Measurements from ENCODE around the gene VIT.
"Not testable (repeated sequence)": the region's sequence is repeated elsewhere in the genome, so short reads cannot be mapped to it uniquely, and the experiment has no call there.

The VIT gene

GRCh38 chr2:36808386-36809068, 112.0 kb downstream of the VIT start:
- no peak for DNase-seq

GRCh38 chr2:36809069-36809445, 112.5 kb downstream of the VIT start:
- DNase-seq = no peak

- no peak for DNase-seq
These were observed 114.6 kb downstream of the VIT start for GRCh38 chr2:36811071-36811470.

- no peak for DNase-seq
These were observed 115.7 kb downstream of the VIT start for GRCh38 chr2:36812196-36812595.

- no peak for DNase-seq
These were observed 122.0 kb downstream of the VIT start for GRCh38 chr2:36818542-36818941.

- no peak for DNase-seq
These were observed 122.7 kb downstream of the VIT start for GRCh38 chr2:36819095-36819711.

- DNase-seq = no peak
These were observed 124.6 kb downstream of the VIT start for GRCh38 chr2:36820942-36821605.

GRCh38 chr2:36823862-36824261, 127.4 kb downstream of the VIT start:
- DNase-seq = no peak

- no peak for DNase-seq
These were observed 127.8 kb downstream of the VIT start for GRCh38 chr2:36824273-36824672.

- not testable (repeated sequence) for DNase-seq
These were observed 128.2 kb downstream of the VIT start for GRCh38 chr2:36824683-36825082.

GRCh38 chr2:36831185-36831584, 134.7 kb downstream of the VIT start:
- DNase-seq = no peak

- DNase-seq = no peak
These were observed 137.7 kb downstream of the VIT start for GRCh38 chr2:36834203-36834602.

- DNase-seq = peak in 3 of 6 experiments; percentile 1 to 25 (median 12)
These were observed 138.4 kb downstream of the VIT start for GRCh38 chr2:36834731-36835524.

GRCh38 chr2:36839976-36840617, 143.6 kb downstream of the VIT start:
- no peak for DNase-seq

GRCh38 chr2:36843838-36844237, 147.3 kb downstream of the VIT start:
- DNase-seq = no peak

GRCh38 chr2:36849265-36849664, 152.8 kb downstream of the VIT start:
- DNase-seq = no peak

GRCh38 chr2:36854241-36854640, 157.7 kb downstream of the VIT start:
- DNase-seq = no peak

- DNase-seq = no peak
These were observed 158.9 kb downstream of the VIT start for GRCh38 chr2:36855429-36855828.

- no peak for DNase-seq
These were observed 161.2 kb downstream of the VIT start for GRCh38 chr2:36857713-36858112.

GRCh38 chr2:36858551-36859365, 162.3 kb downstream of the VIT start:
- DNase-seq = no peak

- DNase-seq = no peak
These were observed 162.9 kb downstream of the VIT start for GRCh38 chr2:36859366-36859792.

- DNase-seq = no peak
These were observed 165.4 kb downstream of the VIT start for GRCh38 chr2:36861896-36862295.

Data from stimulated activated naive CD4-positive, alpha-beta T cell (primary cell).